Sigmoid colon (tissue), 4 donors: Measurements from ENCODE around the gene THRB.

Experiments used
- EP300 ChIP-seq, 4 donors: sonication (generic); formaldehyde crosslinking; IDR thresholded peaks; one replicate each; pipeline ENCODE4 v1.6.1; 2017; ENCODE audit warnings: antibody characterized with exemption in 4 of 4
- POLR2A ChIP-seq, 2 donors: fragments of 450-650 bp; IDR thresholded peaks; one replicate each; pipeline ENCODE4 v1.6.1; 2016; ENCODE audit warnings: antibody characterized with exemption in 2 of 2, mild to moderate bottlenecking in 2 of 2, moderate library complexity in 2 of 2
- POLR2AphosphoS5 ChIP-seq, 4 donors: sonication (generic); formaldehyde crosslinking; IDR thresholded peaks; one replicate each; pipeline ENCODE4 v1.6.1; 2017; ENCODE audit warnings: antibody characterized with exemption in 4 of 4
- TF ChIP-seq, protein P1 (sequence below), 4 experiments: fragments of 450-650 bp in 3 of 4; fragments of 200-600 bp in 1 of 4; IDR thresholded peaks; one replicate each; pipeline ENCODE4 v1.5.1; 2016 to 2019; ENCODE audit warnings: antibody characterized with exemption in 4 of 4, mild to moderate bottlenecking in 3 of 4, moderate library complexity in 2 of 4

DNA sequence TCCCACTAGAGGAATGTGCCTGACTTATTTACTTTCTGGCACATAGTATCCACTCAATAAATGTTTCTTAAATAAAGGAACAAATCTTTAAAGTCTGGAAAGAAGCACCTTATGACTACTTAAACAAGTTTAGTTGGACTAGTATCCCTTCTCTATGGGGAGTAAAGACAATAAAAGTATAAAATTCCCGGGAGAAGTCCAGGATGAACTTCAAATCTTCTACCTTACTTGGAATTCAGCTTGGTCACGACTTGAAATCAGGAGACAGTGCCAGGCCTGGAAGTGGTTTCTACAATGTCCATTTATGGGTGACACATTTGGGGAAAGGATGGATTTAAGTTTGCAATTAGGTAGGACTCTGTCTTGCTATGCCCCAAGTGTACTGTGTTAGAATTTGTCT lies 353.1 kb downstream of the THRB start:
- TF ChIP-seq, protein P1, sequence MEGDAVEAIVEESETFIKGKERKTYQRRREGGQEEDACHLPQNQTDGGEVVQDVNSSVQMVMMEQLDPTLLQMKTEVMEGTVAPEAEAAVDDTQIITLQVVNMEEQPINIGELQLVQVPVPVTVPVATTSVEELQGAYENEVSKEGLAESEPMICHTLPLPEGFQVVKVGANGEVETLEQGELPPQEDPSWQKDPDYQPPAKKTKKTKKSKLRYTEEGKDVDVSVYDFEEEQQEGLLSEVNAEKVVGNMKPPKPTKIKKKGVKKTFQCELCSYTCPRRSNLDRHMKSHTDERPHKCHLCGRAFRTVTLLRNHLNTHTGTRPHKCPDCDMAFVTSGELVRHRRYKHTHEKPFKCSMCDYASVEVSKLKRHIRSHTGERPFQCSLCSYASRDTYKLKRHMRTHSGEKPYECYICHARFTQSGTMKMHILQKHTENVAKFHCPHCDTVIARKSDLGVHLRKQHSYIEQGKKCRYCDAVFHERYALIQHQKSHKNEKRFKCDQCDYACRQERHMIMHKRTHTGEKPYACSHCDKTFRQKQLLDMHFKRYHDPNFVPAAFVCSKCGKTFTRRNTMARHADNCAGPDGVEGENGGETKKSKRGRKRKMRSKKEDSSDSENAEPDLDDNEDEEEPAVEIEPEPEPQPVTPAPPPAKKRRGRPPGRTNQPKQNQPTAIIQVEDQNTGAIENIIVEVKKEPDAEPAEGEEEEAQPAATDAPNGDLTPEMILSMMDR (IDR thresholded peaks at IDR 0.05), result no peak
- TF ChIP-seq POLR2AphosphoS5 (IDR thresholded peaks at IDR 0.05), result no peak
- no peak for TF ChIP-seq EP300 (IDR thresholded peaks at IDR 0.05)
- TF ChIP-seq POLR2A (IDR thresholded peaks at IDR 0.05), result no peak
